ENCODE results near the gene SETD5.
"Not testable (repeated sequence)": the region's sequence is repeated elsewhere in the genome, so short reads cannot be mapped to it uniquely, and the experiment has no call there.

Gene SETD5

GRCh38 chr3:9468460-9468859 lies 71.0 kb downstream of the SETD5 start:
- no peak for DNase-seq

GRCh38 chr3:9469986-9470385 lies 72.6 kb downstream of the SETD5 start:
- no peak for DNase-seq

GRCh38 chr3:9473496-9474065 lies 76.2 kb downstream of the SETD5 start:
- DNase-seq, result no peak

- DNase-seq, result no peak
These were observed 77.1 kb downstream of the SETD5 start for GRCh38 chr3:9474482-9474881.

GRCh38 chr3:9476935-9477334 lies 79.5 kb downstream of the SETD5 start:
- no peak for DNase-seq

- no peak for DNase-seq
These were observed 82.8 kb downstream of the SETD5 start for GRCh38 chr3:9480265-9480664.

- DNase-seq, result no peak
These were observed 87.8 kb downstream of the SETD5 start for GRCh38 chr3:9485248-9485647.

- no peak for DNase-seq
These were observed 94.1 kb downstream of the SETD5 start for GRCh38 chr3:9491506-9491905.

GRCh38 chr3:9494036-9494435 lies 96.6 kb downstream of the SETD5 start:
- DNase-seq, result not testable (repeated sequence)

- no peak for DNase-seq
These were observed 99.5 kb downstream of the SETD5 start for GRCh38 chr3:9496893-9497292.

- no peak for DNase-seq
These were observed 100.6 kb downstream of the SETD5 start for GRCh38 chr3:9497821-9498565.

GRCh38 chr3:9498781-9499180 lies 101.4 kb downstream of the SETD5 start:
- DNase-seq, result no peak

GRCh38 chr3:9499455-9500107 lies 102.2 kb downstream of the SETD5 start:
- no peak for DNase-seq

- peak; percentile 39 to 48 for DNase-seq
These were observed 103.0 kb downstream of the SETD5 start for GRCh38 chr3:9500108-9501050.

- no peak for DNase-seq
These were observed 103.8 kb downstream of the SETD5 start for GRCh38 chr3:9501226-9501625.

- DNase-seq, result peak; percentile 55 to 72
These were observed 105.9 kb downstream of the SETD5 start for GRCh38 chr3:9503283-9503682.

GRCh38 chr3:9507586-9508578 lies 110.5 kb downstream of the SETD5 start:
- DNase-seq, result no peak

GRCh38 chr3:9508781-9509180 lies 111.4 kb downstream of the SETD5 start:
- no peak for DNase-seq

- DNase-seq, result no peak
These were observed 115.1 kb downstream of the SETD5 start for GRCh38 chr3:9512456-9513045.

GRCh38 chr3:9514306-9514705 lies 116.9 kb downstream of the SETD5 start:
- DNase-seq, result no peak

GRCh38 chr3:9514956-9515355 lies 117.5 kb downstream of the SETD5 start:
- no peak for DNase-seq
